Measurements from ENCODE around the gene SLC12A2.
A peak's percentile ranks its signal among the peaks of the same experiment; 100 is the strongest.

The SLC12A2 gene

GRCh38 chr5:128224336-128224735 is 140.8 kb downstream of the SLC12A2 start:
- Histone ChIP-seq H3K27ac (ENCODE audit: low read depth, low read length) (no peak overlapping the region), H3K4me2 (ENCODE audit: low read length) (no peak overlapping the region), H4K5ac (ENCODE audit: low read length) (no peak overlapping the region), H2BK15ac (replicated peaks; ENCODE audit: low read depth) (no peak overlapping the region), H3K23ac (ENCODE audit: low read length) (no peak overlapping the region), H2AK5ac (ENCODE audit: low read length) (no peak overlapping the region), H2BK5ac (ENCODE audit: low read length) (no peak overlapping the region), H3K79me1 (ENCODE audit: low read length) (no peaks in the 10 kb centered on the region), H3K4ac (ENCODE audit: low read depth, low read length) (no peak overlapping the region), H3K4me1 (ENCODE audit: control insufficient read depth, low read depth, low read length) (no peaks in the 10 kb centered on the region), H3K18ac (ENCODE audit: low read length) (no peak overlapping the region), H3K4me3 (ENCODE audit: low read length) (no peak overlapping the region), H2BK120ac (ENCODE audit: low read depth, low read length) (no peak overlapping the region), H4K8ac (ENCODE audit: low read depth, low read length) (no peak overlapping the region), H3K79me2 (ENCODE audit: control insufficient read depth, insufficient read depth, low read length) (no peaks in the 10 kb centered on the region), H3K27me3 (ENCODE audit: insufficient read depth, low read length, poor library complexity) (no peaks in the 10 kb centered on the region), H3K36me3 (ENCODE audit: control insufficient read depth, insufficient read depth, low read length) (no peaks in the 10 kb centered on the region), H3K9ac (ENCODE audit: low read length) (no peak overlapping the region), H3K56ac (ENCODE audit: low read length) (peak overlapping the region; percentile 34)
- no CpG with 5 or more reads among the region's 1 CpG for WGBS (ENCODE audit: extremely low coverage, insufficient coverage, low lambda C conversion rate)
- no peak for DNase-seq

- H3K9ac ChIP-seq (ENCODE audit: low read length), result no peak overlapping the region
- H3K18ac ChIP-seq (ENCODE audit: low read length), result no peak overlapping the region
- H3K4me3 ChIP-seq (ENCODE audit: low read length), result no peak overlapping the region
- H3K79me2 ChIP-seq (ENCODE audit: control insufficient read depth, insufficient read depth, low read length), result no peaks in the 10 kb centered on the region
- H3K36me3 ChIP-seq (ENCODE audit: control insufficient read depth, insufficient read depth, low read length), result no peaks in the 10 kb centered on the region
- H3K79me1 ChIP-seq (ENCODE audit: low read length), result no peaks in the 10 kb centered on the region
- no peak overlapping the region for H3K27ac ChIP-seq (ENCODE audit: low read depth, low read length)
- no peak for DNase-seq
- H3K56ac ChIP-seq (ENCODE audit: low read length), result no peak overlapping the region
- H2AK5ac ChIP-seq (ENCODE audit: low read length), result no peak overlapping the region
- no peak overlapping the region for H2BK15ac ChIP-seq (replicated peaks; ENCODE audit: low read depth)
- no peaks in the 10 kb centered on the region for H3K27me3 ChIP-seq (ENCODE audit: insufficient read depth, low read length, poor library complexity)
- H4K8ac ChIP-seq (ENCODE audit: low read depth, low read length), result no peak overlapping the region
- no peak overlapping the region for H2BK5ac ChIP-seq (ENCODE audit: low read length)
- no peak overlapping the region for H3K4me2 ChIP-seq (ENCODE audit: low read length)
- no peak overlapping the region for H3K23ac ChIP-seq (ENCODE audit: low read length)
- no CpG with 5 or more reads among the region's 2 CpGs for WGBS (ENCODE audit: extremely low coverage, insufficient coverage, low lambda C conversion rate)
- H3K4ac ChIP-seq (ENCODE audit: low read depth, low read length), result no peak overlapping the region
- H2BK120ac ChIP-seq (ENCODE audit: low read depth, low read length), result no peak overlapping the region
- no peak overlapping the region for H4K5ac ChIP-seq (ENCODE audit: low read length)
- H3K4me1 ChIP-seq (ENCODE audit: control insufficient read depth, low read depth, low read length), result no peaks in the 10 kb centered on the region
Measured at GRCh38 chr5:128225245-128226030, 141.9 kb downstream of the SLC12A2 start.

DNA sequence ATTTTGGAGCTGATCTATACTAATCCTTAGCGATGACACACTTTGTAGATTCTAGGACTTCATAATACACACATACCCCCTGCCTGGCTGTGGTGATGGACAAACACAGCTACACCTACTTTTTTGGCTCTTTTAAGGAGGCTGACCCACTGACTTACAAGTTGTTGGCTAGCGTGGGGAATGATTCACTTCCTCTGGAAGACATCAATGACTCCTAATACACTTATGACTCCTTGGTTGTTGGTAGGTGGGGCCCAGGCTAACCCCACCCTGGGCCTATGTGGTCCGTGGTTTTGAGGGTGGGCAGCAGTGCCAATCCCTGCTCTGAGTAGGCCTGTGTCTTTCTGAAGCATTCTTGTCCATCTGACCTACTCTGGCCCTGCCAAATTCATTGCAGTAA is 144.4 kb downstream of the SLC12A2 start:
- Histone ChIP-seq H3K23ac (ENCODE audit: low read length) (no peak overlapping the region), H3K9ac (ENCODE audit: low read length) (no peak overlapping the region), H3K79me1 (ENCODE audit: low read length) (no peaks in the 10 kb centered on the region), H3K4me3 (ENCODE audit: low read length) (no peak overlapping the region), H3K79me2 (ENCODE audit: control insufficient read depth, insufficient read depth, low read length) (no peaks in the 10 kb centered on the region), H3K4ac (ENCODE audit: low read depth, low read length) (no peak overlapping the region), H3K27me3 (ENCODE audit: insufficient read depth, low read length, poor library complexity) (no peaks in the 10 kb centered on the region), H3K4me2 (ENCODE audit: low read length) (no peak overlapping the region), H3K56ac (ENCODE audit: low read length) (no peak overlapping the region), H2BK120ac (ENCODE audit: low read depth, low read length) (no peak overlapping the region), H3K36me3 (ENCODE audit: control insufficient read depth, insufficient read depth, low read length) (no peaks in the 10 kb centered on the region), H2BK15ac (replicated peaks; ENCODE audit: low read depth) (no peak overlapping the region), H3K27ac (ENCODE audit: low read depth, low read length) (no peak overlapping the region), H4K8ac (ENCODE audit: low read depth, low read length) (no peak overlapping the region), H4K5ac (ENCODE audit: low read length) (no peak overlapping the region), H2BK5ac (ENCODE audit: low read length) (no peak overlapping the region), H3K18ac (ENCODE audit: low read length) (no peak overlapping the region), H3K4me1 (ENCODE audit: control insufficient read depth, low read depth, low read length) (no peaks in the 10 kb centered on the region), H2AK5ac (ENCODE audit: low read length) (no peak overlapping the region)
- no CpG with 5 or more reads among the region's 3 CpGs for WGBS (ENCODE audit: extremely low coverage, insufficient coverage, low lambda C conversion rate)
- no peak for DNase-seq

DNA sequence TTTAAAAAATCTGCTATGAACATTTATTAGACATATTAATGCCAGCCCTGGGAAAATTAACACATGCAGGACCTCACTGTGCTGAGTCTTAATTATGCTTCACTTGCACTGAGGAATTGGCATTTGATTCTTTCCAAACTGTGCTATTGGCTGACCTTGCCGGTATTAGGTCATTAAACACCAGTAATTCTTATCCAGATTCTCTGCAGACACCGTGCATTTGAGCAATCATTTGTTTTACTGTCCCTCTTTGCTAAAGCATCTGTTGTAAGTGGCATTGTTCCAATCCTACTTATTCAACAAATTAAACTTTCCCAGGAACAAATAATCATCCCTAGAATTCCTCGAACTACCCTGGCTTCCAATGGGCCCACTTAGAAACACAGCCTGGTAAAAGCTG is 145.0 kb downstream of the SLC12A2 start:
- Histone ChIP-seq H3K9ac (ENCODE audit: low read length) (no peak overlapping the region), H4K8ac (ENCODE audit: low read depth, low read length) (no peak overlapping the region), H3K4me1 (ENCODE audit: control insufficient read depth, low read depth, low read length) (no peaks in the 10 kb centered on the region), H2BK15ac (replicated peaks; ENCODE audit: low read depth) (no peak overlapping the region), H3K27me3 (ENCODE audit: insufficient read depth, low read length, poor library complexity) (no peaks in the 10 kb centered on the region), H3K18ac (ENCODE audit: low read length) (no peak overlapping the region), H3K79me1 (ENCODE audit: low read length) (no peaks in the 10 kb centered on the region), H3K4ac (ENCODE audit: low read depth, low read length) (no peak overlapping the region), H3K4me3 (ENCODE audit: low read length) (no peak overlapping the region), H3K4me2 (ENCODE audit: low read length) (no peak overlapping the region), H3K27ac (ENCODE audit: low read depth, low read length) (no peak overlapping the region), H2AK5ac (ENCODE audit: low read length) (no peak overlapping the region), H2BK120ac (ENCODE audit: low read depth, low read length) (no peak overlapping the region), H2BK5ac (ENCODE audit: low read length) (no peak overlapping the region), H3K79me2 (ENCODE audit: control insufficient read depth, insufficient read depth, low read length) (no peaks in the 10 kb centered on the region), H3K56ac (ENCODE audit: low read length) (no peak overlapping the region), H4K5ac (ENCODE audit: low read length) (no peak overlapping the region), H3K23ac (ENCODE audit: low read length) (no peak overlapping the region), H3K36me3 (ENCODE audit: control insufficient read depth, insufficient read depth, low read length) (no peaks in the 10 kb centered on the region)
- WGBS (ENCODE audit: extremely low coverage, insufficient coverage, low lambda C conversion rate), result no CpG with 5 or more reads among the region's 3 CpGs
- no peak for DNase-seq

DNA sequence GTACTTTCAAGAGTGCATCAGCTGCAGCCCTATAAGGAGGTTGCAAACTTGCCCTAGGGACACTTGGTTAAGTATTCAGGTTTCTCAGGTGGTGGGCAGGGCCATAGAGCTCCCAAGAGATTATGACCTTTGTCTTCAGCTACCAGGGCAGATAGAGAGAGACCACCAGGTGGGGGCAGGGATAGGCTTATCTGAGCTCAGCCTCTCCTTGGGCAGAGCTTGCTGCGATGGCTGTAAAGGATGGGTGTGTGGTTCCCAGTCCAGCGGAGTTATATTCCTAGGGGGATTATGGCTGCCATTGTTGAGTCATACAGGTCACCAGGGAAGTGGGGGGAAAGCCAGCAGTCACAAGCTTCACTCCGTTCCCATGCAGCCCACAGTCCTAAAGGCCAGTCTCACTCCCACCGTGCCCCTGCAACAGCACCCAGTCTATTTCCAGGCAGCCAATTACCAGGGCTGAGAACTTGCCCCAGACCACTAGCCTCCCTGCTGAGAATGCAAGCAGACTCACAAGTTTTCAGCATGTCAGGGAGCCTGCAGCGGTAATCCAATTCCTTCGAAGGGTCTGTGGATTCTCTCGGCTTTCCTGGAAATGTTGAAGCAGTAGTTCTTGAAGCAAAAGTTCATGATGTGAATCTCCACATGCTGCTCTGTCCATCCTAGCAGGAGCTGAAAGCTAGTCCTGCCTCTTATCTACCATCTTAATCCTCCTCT is 151.5 kb downstream of the SLC12A2 start:
- Histone ChIP-seq H2BK5ac (ENCODE audit: low read length) (no peak overlapping the region), H2AK5ac (ENCODE audit: low read length) (no peak overlapping the region), H3K4ac (ENCODE audit: low read depth, low read length) (no peak overlapping the region), H3K27me3 (ENCODE audit: insufficient read depth, low read length, poor library complexity) (no peaks in the 10 kb centered on the region), H3K36me3 (ENCODE audit: control insufficient read depth, insufficient read depth, low read length) (no peaks in the 10 kb centered on the region), H4K5ac (ENCODE audit: low read length) (no peak overlapping the region), H3K56ac (ENCODE audit: low read length) (no peak overlapping the region), H3K4me2 (ENCODE audit: low read length) (no peak overlapping the region), H2BK120ac (ENCODE audit: low read depth, low read length) (no peak overlapping the region), H3K23ac (ENCODE audit: low read length) (no peak overlapping the region), H3K4me1 (ENCODE audit: control insufficient read depth, low read depth, low read length) (no peaks in the 10 kb centered on the region), H3K79me2 (ENCODE audit: control insufficient read depth, insufficient read depth, low read length) (no peaks in the 10 kb centered on the region), H2BK15ac (replicated peaks; ENCODE audit: low read depth) (no peak overlapping the region), H3K4me3 (ENCODE audit: low read length) (no peak overlapping the region), H3K18ac (ENCODE audit: low read length) (no peak overlapping the region), H3K79me1 (ENCODE audit: low read length) (no peaks in the 10 kb centered on the region), H3K27ac (ENCODE audit: low read depth, low read length) (no peak overlapping the region), H3K9ac (ENCODE audit: low read length) (no peak overlapping the region), H4K8ac (ENCODE audit: low read depth, low read length) (no peak overlapping the region)
- WGBS (ENCODE audit: extremely low coverage, insufficient coverage, low lambda C conversion rate), result no CpG with 5 or more reads among the region's 7 CpGs
- DNase-seq, result peak; percentile 73
